Measurements from ENCODE around the gene AMBP.

Gene AMBP

GRCh38 chr9:114124666-114125475 lies 46.8 kb upstream of the AMBP start:
- H3K79me2 ChIP-seq (ENCODE audit: insufficient read depth, low read length) = no peaks in the 10 kb centered on the region
- H2AFZ ChIP-seq (ENCODE audit: low read length) = no peak overlapping the region
- H4K20me1 ChIP-seq (ENCODE audit: insufficient read depth, low read length, poor library complexity, severe bottlenecking) = no peaks in the 10 kb centered on the region
- H3K4me2 ChIP-seq (ENCODE audit: low read depth, low read length, poor library complexity, severe bottlenecking) = no peak overlapping the region
- no peaks in the 10 kb centered on the region for H3K9me2 ChIP-seq (replicated peaks; ENCODE audit: low read depth, low read length)
- no peaks in the 10 kb centered on the region for H3K27me3 ChIP-seq (ENCODE audit: insufficient read depth, low read length, poor library complexity, severe bottlenecking)
- no peaks in the 10 kb centered on the region for H3K36me3 ChIP-seq (ENCODE audit: insufficient read depth, low read length)
- H3K4me3 ChIP-seq (ENCODE audit: low read length, poor library complexity, severe bottlenecking) = no peak overlapping the region
- no peak overlapping the region for H3K9ac ChIP-seq (ENCODE audit: low read depth, low read length, poor library complexity, severe bottlenecking)
- TF ChIP-seq EZH2phosphoT487 (IDR thresholded peaks at IDR 0.05; ENCODE audit: borderline replicate concordance) = no peak
- TF ChIP-seq, protein P1, sequence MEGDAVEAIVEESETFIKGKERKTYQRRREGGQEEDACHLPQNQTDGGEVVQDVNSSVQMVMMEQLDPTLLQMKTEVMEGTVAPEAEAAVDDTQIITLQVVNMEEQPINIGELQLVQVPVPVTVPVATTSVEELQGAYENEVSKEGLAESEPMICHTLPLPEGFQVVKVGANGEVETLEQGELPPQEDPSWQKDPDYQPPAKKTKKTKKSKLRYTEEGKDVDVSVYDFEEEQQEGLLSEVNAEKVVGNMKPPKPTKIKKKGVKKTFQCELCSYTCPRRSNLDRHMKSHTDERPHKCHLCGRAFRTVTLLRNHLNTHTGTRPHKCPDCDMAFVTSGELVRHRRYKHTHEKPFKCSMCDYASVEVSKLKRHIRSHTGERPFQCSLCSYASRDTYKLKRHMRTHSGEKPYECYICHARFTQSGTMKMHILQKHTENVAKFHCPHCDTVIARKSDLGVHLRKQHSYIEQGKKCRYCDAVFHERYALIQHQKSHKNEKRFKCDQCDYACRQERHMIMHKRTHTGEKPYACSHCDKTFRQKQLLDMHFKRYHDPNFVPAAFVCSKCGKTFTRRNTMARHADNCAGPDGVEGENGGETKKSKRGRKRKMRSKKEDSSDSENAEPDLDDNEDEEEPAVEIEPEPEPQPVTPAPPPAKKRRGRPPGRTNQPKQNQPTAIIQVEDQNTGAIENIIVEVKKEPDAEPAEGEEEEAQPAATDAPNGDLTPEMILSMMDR (conservative IDR thresholded peaks at IDR 0.05; ENCODE audit: low read length) = no peak
- H3F3A ChIP-seq (ENCODE audit: low read depth) = no peaks in the 10 kb centered on the region
- H3K4me1 ChIP-seq (ENCODE audit: insufficient read depth, low read length, poor library complexity, severe bottlenecking) = no peaks in the 10 kb centered on the region
- H3K9me3 ChIP-seq (ENCODE audit: insufficient read depth, low read depth, low read length) = no peaks in the 10 kb centered on the region

DNA sequence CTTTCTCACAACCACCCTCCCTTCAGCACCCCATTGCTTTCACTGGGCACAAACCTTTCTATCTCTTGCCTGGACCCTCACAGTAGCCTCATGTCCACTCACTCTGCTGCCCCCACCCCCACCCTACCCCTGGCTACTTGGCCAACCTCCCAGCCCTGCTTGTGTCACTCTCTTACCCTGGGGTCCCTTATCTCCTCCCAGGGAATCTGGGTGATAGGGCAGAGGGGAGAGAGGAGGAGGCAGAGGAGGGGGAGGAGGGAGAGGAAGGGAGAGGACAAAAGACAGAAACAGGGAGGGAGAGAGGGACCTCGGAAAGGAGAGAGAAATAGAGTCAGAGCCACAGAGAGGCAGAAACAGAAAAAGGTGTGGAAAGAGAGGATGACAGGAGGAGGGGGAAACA lies 46.0 kb upstream of the AMBP start:
- Histone ChIP-seq H3K79me2 (ENCODE audit: insufficient read depth, low read length) (no peaks in the 10 kb centered on the region), H3K4me1 (ENCODE audit: insufficient read depth, low read length, poor library complexity, severe bottlenecking) (no peaks in the 10 kb centered on the region), H3K36me3 (ENCODE audit: insufficient read depth, low read length) (no peaks in the 10 kb centered on the region), H3K4me2 (ENCODE audit: low read depth, low read length, poor library complexity, severe bottlenecking) (no peak overlapping the region), H3K4me3 (ENCODE audit: low read length, poor library complexity, severe bottlenecking) (no peak overlapping the region), H3K27me3 (ENCODE audit: insufficient read depth, low read length, poor library complexity, severe bottlenecking) (no peaks in the 10 kb centered on the region), H4K20me1 (ENCODE audit: insufficient read depth, low read length, poor library complexity, severe bottlenecking) (no peaks in the 10 kb centered on the region), H2AFZ (ENCODE audit: low read length) (no peak overlapping the region), H3K9ac (ENCODE audit: low read depth, low read length, poor library complexity, severe bottlenecking) (no peak overlapping the region), H3K9me2 (replicated peaks; ENCODE audit: low read depth, low read length) (no peaks in the 10 kb centered on the region), H3F3A (ENCODE audit: low read depth) (no peaks in the 10 kb centered on the region), H3K9me3 (ENCODE audit: insufficient read depth, low read depth, low read length) (no peaks in the 10 kb centered on the region)
- TF ChIP-seq, protein P1 (conservative IDR thresholded peaks at IDR 0.05; ENCODE audit: low read length) = no peak
- TF ChIP-seq EZH2phosphoT487 (IDR thresholded peaks at IDR 0.05; ENCODE audit: borderline replicate concordance) = no peak

DNA sequence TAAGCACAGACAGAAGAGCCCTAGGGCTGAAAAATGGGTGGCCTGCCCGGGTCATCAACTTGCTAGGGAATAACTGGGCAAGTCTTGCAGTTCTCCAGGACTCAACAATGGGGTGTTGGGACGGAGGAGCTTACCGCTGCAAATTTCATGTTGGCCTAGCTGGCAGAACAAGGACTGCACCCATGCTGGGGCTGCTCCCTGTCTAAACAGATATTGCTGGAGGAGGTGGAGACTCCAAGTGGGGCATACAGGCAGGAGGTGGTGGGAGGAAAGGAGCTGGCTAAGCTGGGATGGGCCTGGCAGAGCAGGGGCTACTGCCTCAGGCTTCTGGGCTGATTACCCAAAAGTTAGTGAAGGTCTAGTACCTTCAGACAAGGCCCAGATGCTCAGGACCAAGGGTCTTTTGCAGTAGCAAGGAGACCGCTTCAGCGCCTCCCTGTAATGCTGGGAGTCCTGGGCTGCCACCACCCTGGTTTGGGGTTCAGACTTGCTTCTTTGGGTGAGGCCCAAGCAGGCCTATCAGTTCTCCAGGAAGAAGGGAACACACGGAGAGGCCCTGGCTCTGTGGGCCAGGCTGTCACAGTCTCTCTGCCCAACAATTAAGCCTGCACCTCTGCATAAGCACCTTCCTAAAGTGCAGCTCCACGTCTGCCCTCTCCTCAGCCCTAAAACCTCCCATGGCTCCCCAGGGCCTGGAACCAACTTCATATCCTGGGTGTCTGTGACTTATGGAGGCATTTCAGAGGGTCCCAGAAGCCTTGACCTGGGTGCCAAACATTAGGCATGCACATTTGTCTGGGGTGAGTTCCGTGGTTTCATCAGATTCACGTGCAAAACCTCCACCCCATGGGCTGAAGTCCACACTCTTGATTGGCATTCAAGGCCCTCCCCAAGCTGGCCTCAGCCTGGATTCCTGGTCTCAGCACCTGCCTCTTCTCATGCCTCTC lies 45.2 kb upstream of the AMBP start:
- Histone ChIP-seq H3K79me2 (ENCODE audit: insufficient read depth, low read length) (no peaks in the 10 kb centered on the region), H3K9ac (ENCODE audit: low read depth, low read length, poor library complexity, severe bottlenecking) (no peak overlapping the region), H4K20me1 (ENCODE audit: insufficient read depth, low read length, poor library complexity, severe bottlenecking) (no peaks in the 10 kb centered on the region), H2AFZ (ENCODE audit: low read length) (no peak overlapping the region), H3K4me2 (ENCODE audit: low read depth, low read length, poor library complexity, severe bottlenecking) (no peak overlapping the region), H3K27me3 (ENCODE audit: insufficient read depth, low read length, poor library complexity, severe bottlenecking) (no peaks in the 10 kb centered on the region), H3K9me2 (replicated peaks; ENCODE audit: low read depth, low read length) (no peaks in the 10 kb centered on the region), H3K4me3 (ENCODE audit: low read length, poor library complexity, severe bottlenecking) (no peak overlapping the region), H3K36me3 (ENCODE audit: insufficient read depth, low read length) (no peaks in the 10 kb centered on the region), H3K9me3 (ENCODE audit: insufficient read depth, low read depth, low read length) (no peaks in the 10 kb centered on the region), H3F3A (ENCODE audit: low read depth) (no peaks in the 10 kb centered on the region), H3K4me1 (ENCODE audit: insufficient read depth, low read length, poor library complexity, severe bottlenecking) (no peaks in the 10 kb centered on the region)
- no peak for TF ChIP-seq EZH2phosphoT487 (IDR thresholded peaks at IDR 0.05; ENCODE audit: borderline replicate concordance)
- TF ChIP-seq, protein P1 (conservative IDR thresholded peaks at IDR 0.05; ENCODE audit: low read length) = no peak
